HEK293 (cell line): ENCODE measurements around the gene SH3D19.

Experiments used
- HOXC10 ChIP-seq: sonication (generic); formaldehyde crosslinking; IDR thresholded peaks from 2 replicates; pipeline ENCODE4 v1.8.1; 2023; ENCODE audit warnings: mild to moderate bottlenecking, missing genetic modification reagents
- PRDM10 ChIP-seq: fragments of 450-650 bp; formaldehyde crosslinking; IDR thresholded peaks from 2 replicates; pipeline ENCODE4 v1.5.1; 2016; ENCODE audit warnings: missing biosample characterization, missing genetic modification characterization
- TF ChIP-seq, protein P1 (sequence below): fragments of 450-650 bp; formaldehyde crosslinking; IDR thresholded peaks from 2 replicates; pipeline ENCODE4 v1.5.1; 2016; ENCODE audit warnings: missing biosample characterization, missing genetic modification characterization

DNA sequence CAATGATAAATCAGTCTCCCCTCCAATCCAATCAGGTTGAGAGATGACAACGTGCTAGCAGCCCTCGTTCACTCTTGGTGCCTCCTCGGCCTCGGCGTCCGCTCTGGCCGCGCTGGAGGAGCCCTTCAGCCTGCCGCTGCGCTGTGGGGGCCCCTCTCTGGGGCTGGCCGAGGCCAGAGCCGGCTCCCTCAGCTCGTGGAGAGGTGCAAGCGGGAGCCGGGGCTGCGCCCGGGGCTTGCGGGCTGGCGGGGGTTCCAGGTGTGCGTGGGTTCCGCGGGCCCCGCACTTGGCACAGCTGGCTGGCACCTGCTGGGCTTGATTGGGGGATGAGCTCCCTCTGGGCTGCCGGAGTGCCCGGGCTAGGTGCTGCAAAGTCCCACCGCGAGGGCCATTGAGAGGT, 89.4 kb downstream of the SH3D19 start:
- TF ChIP-seq HOXC10: no peak
- TF ChIP-seq PRDM10 (tag by site-specific recombination): no peak
- TF ChIP-seq, protein P1, sequence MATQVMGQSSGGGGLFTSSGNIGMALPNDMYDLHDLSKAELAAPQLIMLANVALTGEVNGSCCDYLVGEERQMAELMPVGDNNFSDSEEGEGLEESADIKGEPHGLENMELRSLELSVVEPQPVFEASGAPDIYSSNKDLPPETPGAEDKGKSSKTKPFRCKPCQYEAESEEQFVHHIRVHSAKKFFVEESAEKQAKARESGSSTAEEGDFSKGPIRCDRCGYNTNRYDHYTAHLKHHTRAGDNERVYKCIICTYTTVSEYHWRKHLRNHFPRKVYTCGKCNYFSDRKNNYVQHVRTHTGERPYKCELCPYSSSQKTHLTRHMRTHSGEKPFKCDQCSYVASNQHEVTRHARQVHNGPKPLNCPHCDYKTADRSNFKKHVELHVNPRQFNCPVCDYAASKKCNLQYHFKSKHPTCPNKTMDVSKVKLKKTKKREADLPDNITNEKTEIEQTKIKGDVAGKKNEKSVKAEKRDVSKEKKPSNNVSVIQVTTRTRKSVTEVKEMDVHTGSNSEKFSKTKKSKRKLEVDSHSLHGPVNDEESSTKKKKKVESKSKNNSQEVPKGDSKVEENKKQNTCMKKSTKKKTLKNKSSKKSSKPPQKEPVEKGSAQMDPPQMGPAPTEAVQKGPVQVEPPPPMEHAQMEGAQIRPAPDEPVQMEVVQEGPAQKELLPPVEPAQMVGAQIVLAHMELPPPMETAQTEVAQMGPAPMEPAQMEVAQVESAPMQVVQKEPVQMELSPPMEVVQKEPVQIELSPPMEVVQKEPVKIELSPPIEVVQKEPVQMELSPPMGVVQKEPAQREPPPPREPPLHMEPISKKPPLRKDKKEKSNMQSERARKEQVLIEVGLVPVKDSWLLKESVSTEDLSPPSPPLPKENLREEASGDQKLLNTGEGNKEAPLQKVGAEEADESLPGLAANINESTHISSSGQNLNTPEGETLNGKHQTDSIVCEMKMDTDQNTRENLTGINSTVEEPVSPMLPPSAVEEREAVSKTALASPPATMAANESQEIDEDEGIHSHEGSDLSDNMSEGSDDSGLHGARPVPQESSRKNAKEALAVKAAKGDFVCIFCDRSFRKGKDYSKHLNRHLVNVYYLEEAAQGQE: no peak
